Hippocampal formation (tissue), 2 donors: ENCODE data around the gene CLCNKB.
"Not testable (repeated sequence)": the region's sequence is repeated elsewhere in the genome, so short reads cannot be mapped to it uniquely, and the experiment has no call there.

Experiments used
- DNase-seq, 2 donors: peaks; one replicate each; lab custom pipeline; 2025; lab: John Stamatoyannopoulos, UW

Gene CLCNKB

DNA sequence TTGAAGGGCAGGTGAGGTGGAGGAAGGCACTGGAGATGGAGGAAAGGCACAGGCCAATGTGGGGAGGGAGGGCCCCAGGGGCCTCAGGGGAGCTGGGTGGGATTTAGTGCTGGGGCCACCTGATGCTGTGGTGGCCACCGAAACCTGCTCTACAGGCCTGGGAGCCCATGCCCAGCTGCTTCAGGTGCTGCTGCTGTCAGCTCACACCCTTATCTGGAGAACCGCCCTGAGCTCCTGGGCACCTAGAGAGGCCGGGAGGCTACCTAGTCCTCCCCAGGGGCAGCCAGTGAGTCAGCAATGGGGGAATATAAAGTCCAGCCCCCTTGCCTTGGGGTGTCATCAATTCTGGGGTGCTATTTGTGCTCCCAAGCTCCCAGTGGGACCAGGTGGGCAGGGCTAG is 17.7 kb downstream of the CLCNKB start:
- no peak for DNase-seq

DNA sequence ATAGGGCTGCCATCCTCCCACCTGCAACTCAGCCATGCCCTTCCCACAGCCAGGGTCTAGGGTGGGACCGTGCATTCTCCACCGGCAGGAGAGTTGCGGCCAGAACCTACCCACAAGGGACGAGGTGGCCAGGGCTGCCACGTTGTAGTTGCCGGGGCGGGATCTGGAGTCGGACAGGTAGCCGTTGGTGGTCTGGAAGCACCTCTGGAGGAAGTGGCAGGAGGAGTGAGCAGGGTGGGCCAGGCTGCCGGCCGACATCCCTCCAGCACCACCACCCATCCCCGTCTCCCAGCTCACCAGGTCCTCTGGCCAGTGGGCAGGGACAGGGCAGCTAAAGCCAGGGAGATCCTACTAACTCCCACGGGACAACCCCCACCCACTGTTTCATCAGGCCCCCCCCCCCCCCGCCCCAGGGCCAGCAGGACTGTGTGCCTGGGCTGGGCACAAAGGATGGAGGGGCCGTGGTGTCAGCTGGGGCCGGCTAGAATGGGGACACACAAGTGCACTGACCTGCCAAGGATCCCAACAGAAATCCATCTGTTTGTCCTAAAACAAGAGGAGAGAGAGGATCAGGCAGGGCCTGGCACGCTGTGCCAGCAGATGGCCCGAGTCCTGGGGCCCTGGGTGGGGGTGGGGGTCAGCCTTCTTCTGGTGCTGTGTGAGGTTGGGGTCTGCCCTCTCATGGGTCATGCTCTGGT is 18.6 kb downstream of the CLCNKB start:
- not testable (repeated sequence) for DNase-seq

DNA sequence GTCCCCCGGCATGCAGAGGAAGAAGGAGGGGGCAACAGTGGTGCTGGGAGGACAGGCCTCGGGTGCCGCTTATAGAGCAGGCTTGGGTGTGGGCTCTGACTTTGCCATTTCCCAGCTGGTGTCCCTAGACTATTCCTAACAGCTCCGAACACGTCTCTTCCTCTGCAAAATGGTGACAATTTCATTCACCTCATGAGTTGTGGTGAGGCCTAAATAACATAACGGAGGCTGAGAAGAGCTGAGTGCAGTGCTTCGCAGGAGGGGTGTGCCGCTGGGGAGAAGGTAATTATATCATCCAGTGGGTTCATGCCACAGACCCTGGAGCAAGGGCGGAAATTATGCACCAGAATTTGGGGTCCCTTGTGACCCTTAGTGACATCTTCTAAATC is 19.1 kb downstream of the CLCNKB start:
- not testable (repeated sequence) for DNase-seq

DNA sequence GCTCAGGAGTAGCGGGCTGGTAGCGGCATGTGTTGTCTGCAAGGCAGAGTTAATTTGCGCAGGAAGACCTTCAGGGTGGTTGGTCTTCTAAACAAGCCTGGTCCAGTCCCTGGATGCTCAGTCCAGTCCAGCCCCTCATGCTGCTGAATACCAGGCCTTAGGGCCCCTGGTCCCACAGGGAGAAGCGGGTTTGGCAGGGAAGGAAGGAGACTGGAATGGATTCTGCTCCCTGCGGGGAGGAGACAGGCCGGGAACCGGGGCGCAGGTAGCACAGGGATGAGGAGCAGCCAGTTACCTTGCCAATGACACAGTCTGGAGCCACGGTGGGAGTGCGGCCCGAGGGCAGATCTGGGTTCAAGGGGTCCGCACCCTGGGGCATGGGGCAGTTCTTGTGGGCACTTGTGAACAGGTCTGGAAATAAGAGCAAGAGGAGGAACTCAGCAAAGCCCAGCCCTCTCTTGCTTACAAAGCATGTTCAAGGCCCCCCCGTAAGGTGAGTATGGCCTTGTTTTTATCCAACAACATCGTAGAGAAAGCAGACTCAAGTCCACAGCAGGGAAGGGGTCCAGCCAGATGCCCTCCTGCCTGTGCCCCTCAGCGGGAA is 19.7 kb downstream of the CLCNKB start:
- no peak for DNase-seq

DNA sequence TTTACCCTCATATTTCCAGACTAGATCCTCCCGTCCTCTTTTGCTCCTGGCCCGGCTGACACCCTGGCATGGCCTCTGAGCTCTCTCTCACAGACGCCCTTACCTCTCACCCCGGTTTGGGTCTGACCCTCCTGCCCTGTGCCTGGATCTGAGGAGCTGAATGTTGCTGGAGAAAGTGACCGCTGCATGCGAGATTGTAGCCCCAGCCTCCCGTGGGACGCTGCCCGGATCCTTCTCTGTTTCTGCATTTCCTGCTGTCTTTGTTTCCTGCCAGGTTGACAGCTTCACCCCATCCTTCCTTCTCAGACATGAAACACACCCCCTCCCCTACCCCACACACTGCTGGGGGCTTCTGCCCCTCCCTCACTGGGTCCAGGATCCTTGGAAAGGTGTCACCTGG is 20.3 kb downstream of the CLCNKB start:
- no peak for DNase-seq

DNA sequence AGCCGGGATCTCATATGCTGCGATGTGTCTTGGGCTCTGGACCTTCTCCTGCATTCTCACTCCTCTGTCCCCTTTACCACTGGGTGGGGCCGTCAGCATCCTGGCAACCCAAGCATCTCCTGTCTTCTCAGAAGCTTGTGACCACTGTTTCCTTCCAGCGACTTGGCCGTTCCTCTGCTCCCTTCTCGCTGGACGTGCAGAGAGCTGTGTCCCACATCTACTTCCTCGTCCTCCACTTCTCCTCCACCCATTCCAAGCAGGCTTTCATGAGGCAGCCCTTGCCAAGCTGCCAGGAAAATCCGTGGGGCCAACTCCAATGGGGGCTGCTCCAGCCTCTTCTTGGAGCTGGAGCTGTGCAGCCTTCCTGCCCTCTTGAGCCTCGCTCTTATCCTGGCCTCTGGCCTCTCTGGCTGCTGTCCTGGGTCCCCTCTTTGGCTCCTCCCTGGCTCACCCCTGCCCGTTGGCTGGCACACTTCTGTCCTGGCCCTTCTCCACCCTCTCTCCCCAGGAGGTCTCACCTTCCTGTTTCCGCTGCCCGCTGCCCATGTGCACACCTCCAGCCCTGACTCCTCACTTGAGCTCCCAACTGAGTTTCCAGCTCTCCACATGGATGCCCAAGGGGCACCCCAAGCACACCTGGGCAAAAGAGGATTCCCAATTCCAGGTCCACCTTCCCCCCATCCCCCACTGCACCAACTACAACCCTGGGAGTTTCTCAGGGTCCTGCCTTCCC is 21.1 kb downstream of the CLCNKB start:
- no peak for DNase-seq

DNA sequence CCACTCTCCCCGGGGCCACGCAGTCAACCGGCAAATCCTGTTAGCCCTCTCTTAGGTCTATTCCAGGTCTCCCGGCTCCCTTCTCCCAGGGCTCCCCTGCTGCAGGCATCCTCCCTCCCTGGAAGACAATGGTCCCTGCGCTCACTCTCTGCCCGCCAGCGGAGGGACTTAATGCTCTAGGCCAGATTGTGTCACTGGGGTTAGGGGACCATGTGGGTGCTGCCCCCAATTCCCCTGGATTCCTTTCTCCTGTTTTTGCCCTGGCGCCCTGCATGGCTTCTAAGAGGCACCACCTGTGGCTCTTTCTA is 21.6 kb downstream of the CLCNKB start:
- DNase-seq: no peak

DNA sequence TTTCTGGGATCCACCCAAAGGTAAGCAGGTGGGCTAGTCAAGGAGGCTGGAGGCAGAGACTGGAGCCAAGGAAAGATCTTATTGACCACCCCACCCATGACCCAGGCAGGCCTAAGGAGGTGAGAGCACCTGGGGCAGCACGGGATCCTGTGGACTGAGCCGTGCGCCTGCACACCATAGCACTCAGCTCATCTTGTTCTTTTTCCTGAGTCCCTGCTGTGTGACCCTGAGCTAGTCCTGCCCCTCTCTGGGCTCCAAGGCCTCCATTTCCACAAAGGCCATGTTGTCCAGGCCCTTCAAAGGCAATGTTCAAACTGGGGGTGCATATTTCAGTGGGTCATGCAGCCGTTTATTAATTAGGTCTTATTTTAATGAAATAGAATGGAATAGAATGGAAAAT is 22.7 kb downstream of the CLCNKB start:
- DNase-seq: no peak

DNA sequence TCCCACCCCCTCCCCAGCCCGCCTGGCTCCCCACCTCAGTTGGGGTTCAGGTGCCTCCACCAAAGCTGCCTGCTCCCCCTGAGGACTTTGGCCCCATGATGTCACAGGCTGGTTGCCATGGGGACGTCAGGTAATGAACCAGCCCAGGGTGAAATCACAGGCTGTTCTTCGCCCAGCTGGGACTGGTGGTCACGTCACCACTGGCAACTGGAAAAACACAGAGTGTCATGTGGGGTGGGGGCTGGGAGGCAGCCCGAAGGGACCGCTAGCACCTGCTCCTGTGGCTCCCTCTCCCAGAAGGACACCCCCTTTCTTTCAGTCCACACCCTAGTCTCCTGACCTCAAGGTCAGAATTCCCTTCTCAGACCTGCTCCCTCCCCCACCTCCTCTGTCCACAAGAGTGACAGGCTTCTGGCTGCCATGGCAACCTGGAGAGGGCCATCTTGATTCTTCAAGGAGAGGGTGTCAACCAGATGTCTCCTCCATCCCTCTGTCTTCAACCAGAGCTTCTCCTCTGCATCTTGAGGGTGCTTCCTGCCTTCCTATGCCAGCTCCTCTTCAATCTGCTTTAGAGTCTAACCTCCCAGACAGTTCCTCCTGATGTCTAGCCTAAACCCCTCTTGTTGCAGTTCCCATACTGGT is 23.7 kb downstream of the CLCNKB start:
- no peak for DNase-seq

DNA sequence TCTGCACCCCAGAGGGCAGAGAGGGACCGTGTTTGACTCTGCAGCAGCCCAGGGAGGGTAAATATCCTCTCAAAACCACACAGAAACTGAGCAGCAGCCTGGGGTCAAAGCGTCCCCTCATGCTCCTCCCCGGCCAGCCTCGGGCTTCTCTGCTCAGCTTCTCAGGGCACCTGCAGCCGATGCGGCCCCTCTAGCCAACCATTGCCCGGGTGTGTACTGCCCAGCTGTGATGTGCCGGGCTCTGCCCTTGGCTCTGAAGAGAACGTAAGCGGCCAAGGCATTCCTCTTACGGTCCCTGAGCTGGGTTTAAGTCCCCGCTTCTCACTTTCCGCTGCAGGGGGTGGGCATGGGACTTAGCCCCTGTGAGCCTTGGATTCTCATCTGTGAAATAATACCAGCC is 24.4 kb downstream of the CLCNKB start:
- no peak for DNase-seq

DNA sequence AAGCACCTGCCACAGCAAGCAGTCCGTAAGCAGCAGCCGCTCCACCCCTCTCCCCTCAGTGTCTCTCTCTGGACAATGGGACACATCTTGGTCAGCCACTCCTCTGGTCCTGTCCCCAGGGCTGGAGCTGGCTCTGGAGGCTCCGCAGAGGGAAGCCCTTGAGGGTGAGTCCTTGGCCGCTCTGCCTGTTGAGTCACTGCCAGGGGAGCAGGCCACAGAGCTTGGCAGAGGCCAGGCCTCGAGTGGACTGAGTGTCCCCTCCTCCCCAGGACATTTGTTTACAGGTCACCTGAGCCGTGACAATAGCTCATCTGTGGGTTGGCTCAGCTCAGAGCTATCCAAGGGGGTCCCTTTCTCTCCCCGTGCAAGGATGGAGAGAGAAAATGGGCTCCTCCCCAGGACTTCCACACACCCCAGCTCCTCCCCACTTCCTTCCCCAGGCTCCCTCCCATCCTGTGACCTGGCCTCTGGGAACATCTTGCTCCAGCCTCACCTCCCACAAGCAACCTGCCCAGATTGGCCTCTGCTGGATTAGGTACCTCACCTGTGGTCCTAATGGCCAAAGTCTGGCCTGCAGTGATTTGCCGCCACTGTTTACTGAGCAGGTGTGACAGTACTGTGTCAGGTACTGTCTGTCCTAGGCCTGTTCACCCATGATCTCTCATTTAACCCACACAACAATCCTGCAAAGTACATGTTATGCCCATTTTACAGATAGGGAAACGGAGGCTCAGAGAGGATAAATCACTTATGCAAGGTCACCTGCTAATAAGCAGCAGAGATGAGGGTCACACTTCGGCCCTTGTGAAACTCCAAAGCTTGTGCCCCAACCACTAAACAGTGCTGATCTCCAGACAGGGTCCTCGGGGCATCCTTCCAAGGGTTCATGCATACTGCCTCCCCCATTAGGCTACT is 25.0 kb downstream of the CLCNKB start:
- DNase-seq: no peak

DNA sequence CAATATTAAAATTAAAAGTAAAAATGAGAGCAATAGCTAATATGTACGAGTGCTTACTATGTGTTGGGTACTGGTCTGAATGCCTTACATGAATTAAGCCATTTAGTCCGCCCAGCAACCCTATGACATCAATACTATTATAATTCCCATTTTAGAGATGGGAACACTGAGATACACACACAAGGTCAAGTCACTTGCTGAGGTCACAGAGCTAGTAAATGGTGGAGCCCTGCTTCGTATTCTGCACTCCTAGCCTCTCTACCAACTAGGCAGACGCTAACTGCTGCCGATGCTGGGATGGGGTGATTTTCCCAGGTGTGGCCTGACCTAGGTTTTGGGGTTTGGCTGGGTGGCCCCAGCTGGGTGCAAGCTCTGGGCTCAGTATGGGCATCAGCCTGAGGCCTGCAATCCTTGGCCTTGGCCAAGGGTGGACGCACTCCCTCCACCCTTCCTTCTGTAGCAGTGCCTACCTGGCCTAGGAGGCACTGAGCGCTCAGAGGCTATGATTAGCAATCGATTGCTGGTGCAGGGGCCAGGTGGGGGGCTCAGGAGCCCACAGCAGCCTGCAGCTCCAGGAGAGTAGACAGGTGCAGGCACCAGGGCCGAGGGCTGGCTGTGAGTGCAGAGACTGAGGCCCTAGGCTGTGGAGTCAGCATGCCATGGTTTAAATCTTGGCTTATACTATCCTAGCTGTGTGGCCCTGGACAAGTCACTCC is 27.2 kb downstream of the CLCNKB start:
- no peak for DNase-seq

DNA sequence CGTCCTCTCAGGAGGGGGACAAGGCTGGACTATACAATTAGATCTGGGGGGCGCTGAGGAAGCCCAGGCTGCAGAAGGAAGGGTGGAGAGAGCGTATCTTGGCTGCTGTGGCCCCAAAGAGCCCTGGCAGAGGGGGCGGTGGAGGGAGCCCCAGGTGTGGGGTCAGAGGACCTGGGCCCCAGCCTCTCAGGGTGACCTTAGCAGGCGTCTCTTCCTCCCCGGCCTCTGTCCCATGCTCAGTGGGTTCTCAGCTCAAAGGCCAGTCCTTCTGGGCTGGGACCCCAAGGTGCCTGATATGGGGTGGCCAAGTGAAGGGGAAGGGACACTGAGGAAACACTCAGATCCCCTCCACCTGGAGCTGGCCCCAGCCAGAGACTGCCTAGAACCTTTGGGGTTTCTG is 28.0 kb downstream of the CLCNKB start:
- no peak for DNase-seq

DNA sequence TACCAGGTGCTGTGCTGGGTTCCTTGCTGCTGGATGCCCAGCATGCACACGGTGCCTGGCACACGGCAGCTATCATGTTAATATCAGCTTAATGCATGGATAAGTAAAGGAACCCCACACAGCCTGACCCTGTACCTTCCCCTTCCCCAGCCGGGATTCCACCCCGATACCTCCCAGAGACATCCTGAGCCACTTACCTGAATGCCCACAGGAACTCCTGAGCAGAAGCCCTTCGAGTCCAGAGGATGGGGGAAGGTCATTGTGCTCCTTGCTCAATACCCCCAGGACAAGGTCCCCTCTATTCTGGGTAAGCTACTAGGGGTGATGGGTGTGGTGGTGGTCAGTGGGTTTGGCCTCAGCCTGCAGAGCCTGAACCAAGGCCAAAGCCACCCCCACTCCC is 28.5 kb downstream of the CLCNKB start:
- no peak for DNase-seq

DNA sequence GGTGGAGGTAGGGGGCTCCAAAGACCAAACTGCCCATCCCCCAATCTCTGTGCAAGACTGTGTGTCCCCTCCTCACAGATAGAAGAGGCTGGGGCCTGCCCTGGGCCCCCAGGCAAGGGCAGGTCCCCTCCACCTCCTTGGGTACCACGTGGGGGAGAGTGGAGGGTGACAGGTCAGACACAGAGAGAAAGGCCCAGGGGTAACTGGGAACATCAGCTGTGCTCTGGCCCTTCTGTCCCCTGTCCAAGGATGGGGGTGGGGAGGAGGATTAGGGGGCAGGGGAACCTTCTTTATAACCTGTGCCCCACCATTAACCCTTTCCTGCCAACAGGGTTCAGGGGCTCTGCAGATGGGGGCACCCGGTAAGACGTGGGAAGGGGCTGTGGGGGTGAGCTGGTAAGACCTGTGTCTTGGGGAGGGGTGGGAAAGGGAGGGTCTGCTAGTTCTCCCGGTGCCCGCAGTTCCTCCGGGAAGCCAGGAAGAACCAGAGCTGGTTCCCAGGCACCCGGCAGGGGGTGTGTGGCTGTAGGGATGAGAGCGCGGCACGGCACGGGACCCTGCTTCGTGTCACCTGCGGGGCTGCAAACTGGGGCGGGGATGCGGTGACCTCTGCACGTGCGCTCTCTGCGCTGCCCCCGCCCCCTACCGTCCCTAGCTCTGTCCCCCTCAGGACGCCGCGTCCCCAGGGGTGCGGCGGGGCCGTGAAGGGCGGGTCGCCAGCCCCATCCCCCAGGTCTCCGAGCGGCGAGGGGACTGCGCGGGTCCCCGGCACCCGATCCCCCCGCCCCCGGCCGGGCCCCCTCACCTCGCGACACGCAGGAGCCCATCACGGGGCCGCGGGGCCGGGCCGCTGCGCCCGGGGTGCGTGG is 29.3 kb downstream of the CLCNKB start:
- DNase-seq: no peak

DNA sequence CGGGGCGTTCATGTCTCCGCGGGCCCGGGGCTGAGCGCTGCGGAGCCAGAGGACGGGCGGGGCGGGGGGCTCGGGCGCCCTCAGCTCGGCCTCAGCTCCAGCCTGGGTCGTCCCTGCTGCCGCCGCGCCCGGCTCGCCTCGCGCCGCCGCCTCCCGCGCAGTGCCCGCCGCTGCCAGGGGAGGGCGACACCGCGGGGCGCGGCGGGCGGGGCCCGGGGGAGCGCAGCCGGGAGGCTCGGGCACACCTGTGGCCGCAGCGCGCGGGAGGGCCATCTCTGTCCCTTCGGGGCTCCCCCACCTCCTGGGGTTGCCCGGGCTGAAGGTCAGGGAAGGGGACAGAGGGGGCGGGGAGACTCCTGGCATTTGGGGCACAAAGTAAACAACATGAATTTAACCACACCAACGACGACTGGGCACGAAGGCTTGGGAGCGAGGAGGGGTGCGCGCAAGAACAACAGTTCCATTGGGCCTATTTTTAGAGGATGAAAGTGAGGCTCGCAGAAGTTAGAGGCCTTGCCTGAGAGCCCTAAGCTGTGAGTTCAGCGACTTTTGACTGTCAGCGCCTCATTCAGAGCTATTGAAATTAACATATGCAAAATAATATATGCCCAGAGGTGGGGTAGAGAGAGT is 30.0 kb downstream of the CLCNKB start, which contains the start of gene FAM131C:
TSS of gene FAM131C (minus strand) at position 162 of the 630 bp plus-strand sequence. CDS start 209 bp downstream, outside the sequence.
- no peak for DNase-seq

DNA sequence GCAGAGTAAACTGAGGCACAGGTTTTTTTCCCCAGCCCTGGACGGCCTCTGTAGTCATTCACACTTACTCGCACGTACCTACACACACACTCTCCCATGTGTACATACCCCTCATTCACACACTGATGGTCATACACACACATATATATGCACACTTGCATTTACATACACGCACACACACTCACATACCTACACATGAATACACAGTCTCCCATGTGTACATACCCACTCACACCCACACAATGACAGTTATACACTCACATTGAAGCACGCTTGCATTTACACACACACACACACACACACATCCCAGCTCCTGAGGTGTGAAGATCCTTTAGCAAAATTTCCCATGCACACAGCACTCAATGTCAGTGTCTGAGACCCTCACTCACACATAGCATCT is 30.6 kb downstream of the CLCNKB start:
- no peak for DNase-seq

DNA sequence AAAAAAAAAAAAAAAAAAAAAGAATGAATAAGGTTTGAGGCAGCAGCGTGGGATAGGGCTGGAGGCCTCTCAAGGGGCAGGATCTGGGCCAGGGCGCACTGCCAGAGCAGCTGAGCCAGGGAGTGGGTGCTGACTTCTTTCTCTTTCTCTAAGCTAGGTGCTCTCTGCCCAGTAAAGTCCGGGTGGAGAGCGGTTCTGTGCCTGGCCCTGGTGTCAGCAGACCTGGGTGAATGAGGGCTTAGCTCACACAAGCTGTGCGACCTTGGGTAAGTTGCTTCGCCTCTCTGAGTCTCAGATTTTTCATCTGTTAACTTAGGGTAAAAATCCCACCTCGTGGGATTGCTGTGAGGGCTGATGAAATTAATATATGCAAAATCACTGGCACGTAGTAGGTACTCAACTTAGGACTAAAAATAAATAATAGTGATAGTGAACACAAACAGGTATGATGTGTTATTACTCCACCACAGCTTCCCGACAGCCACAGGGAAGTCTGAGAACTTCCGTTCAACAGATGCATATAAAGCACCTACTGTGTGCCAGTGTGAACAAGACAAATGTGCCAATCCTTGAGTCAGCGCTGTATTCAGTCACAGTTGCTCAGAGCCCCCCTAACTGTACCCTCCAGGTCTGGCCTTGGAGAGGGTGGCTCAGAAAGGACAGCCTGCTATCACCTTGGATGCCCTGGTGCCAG is 31.9 kb downstream of the CLCNKB start:
- DNase-seq: no peak
